ENCODE results near the gene PC. TPM values are rescaled to one million over a fixed set of nuclear protein-coding genes. Genes with fewer than 3 reads are reported as not detected.

The PC gene
- total and polyA plus RNA-seq, 7 donors = 2.0 to 40.2 (median 11.8) TPM

GRCh38 chr11:66904561-66904960 is 53.6 kb downstream of the PC start:
- intact Hi-C loops (cut with DNase I) = no loop called here
- H3K4me1 ChIP-seq = peaks cover 0 to 5% (median 0%) of the 10 kb centered on the region in 4 donors
- 90 to 93% methylated on average over 6 of the region's 6 CpGs for WGBS, 2 donors

GRCh38 chr11:66904055-66904454 is 54.1 kb downstream of the PC start:
- intact Hi-C loops (cut with DNase I) = no loop called here
- H3K36me3 ChIP-seq = no peaks in the 10 kb centered on the region

More at GRCh38 chr11:66904561-66904960, 53.6 kb downstream of the PC start:
- H3K9me3 ChIP-seq = no peaks in the 10 kb centered on the region
- no peak for DNase-seq
- H3K27ac ChIP-seq = no peak overlapping the region
- no peaks in the 10 kb centered on the region for H3K27me3 ChIP-seq
- no peak for TF ChIP-seq CTCF (IDR thresholded peaks at IDR 0.05)
- H3K4me3 ChIP-seq = no peak overlapping the region
- H3K36me3 ChIP-seq = no peaks in the 10 kb centered on the region

GRCh38 chr11:66902486-66903177 is 55.6 kb downstream of the PC start:
- peaks cover 0 to 5% (median 0%) of the 10 kb centered on the region in 4 donors for H3K4me1 ChIP-seq
- H3K4me3 ChIP-seq = no peak overlapping the region
- H3K36me3 ChIP-seq = no peaks in the 10 kb centered on the region
- H3K9me3 ChIP-seq = no peaks in the 10 kb centered on the region
- intact Hi-C loops (cut with DNase I) = no loop called here
- DNase-seq = no peak
- TF ChIP-seq POLR2A (IDR thresholded peaks at IDR 0.05) (no peak), EP300 (IDR thresholded peaks at IDR 0.05) (no peak), CTCF (IDR thresholded peaks at IDR 0.05) (no peak), POLR2AphosphoS5 (IDR thresholded peaks at IDR 0.05) (no peak)
- no peaks in the 10 kb centered on the region for H3K27me3 ChIP-seq
- H3K27ac ChIP-seq = no peak overlapping the region
- 95% methylated on average over 15 of the region's 15 CpGs for WGBS, 2 donors

More at GRCh38 chr11:66904055-66904454, 54.1 kb downstream of the PC start:
- no peaks in the 10 kb centered on the region for H3K9me3 ChIP-seq
- DNase-seq = no peak
- peaks cover 0 to 5% (median 0%) of the 10 kb centered on the region in 4 donors for H3K4me1 ChIP-seq
- no peaks in the 10 kb centered on the region for H3K27me3 ChIP-seq
- no peak overlapping the region for H3K4me3 ChIP-seq
- WGBS, 2 donors = 91 to 96% methylated on average over 3 of the region's 3 CpGs
- TF ChIP-seq POLR2A (IDR thresholded peaks at IDR 0.05) (no peak), CTCF (IDR thresholded peaks at IDR 0.05) (no peak), EP300 (IDR thresholded peaks at IDR 0.05) (no peak), POLR2AphosphoS5 (IDR thresholded peaks at IDR 0.05) (no peak)
- H3K27ac ChIP-seq = no peak overlapping the region

- no peak for TF ChIP-seq POLR2AphosphoS5 (IDR thresholded peaks at IDR 0.05)
- TF ChIP-seq POLR2A (IDR thresholded peaks at IDR 0.05) = no peak
- TF ChIP-seq CTCF (IDR thresholded peaks at IDR 0.05) = no peak
- TF ChIP-seq EP300 (IDR thresholded peaks at IDR 0.05) = no peak
- no peak overlapping the region for H3K4me3 ChIP-seq
- no peak overlapping the region for H3K27ac ChIP-seq
- no peaks in the 10 kb centered on the region for H3K9me3 ChIP-seq
- H3K36me3 ChIP-seq = no peaks in the 10 kb centered on the region
- H3K4me1 ChIP-seq = peaks cover 0 to 5% (median 0%) of the 10 kb centered on the region in 4 donors
- no peaks in the 10 kb centered on the region for H3K27me3 ChIP-seq
- intact Hi-C loops (cut with DNase I) = no loop called here
- WGBS, 2 donors = 71 to 87% methylated on average over 7 of the region's 7 CpGs
- DNase-seq = no peak
Observed at GRCh38 chr11:66901964-66902390, 56.2 kb downstream of the PC start.

GRCh38 chr11:66894141-66894540 is 64.0 kb downstream of the PC start:
- Histone ChIP-seq H3K4me1 (no peaks in the 10 kb centered on the region), H3K4me3 (no peak overlapping the region), H3K9me3 (no peaks in the 10 kb centered on the region), H3K27ac (no peak overlapping the region), H3K27me3 (no peaks in the 10 kb centered on the region), H3K36me3 (no peaks in the 10 kb centered on the region)
- DNase-seq = no peak
- intact Hi-C loops (cut with DNase I) = no loop called here
- no peak for TF ChIP-seq CTCF (IDR thresholded peaks at IDR 0.05)
- no peak for TF ChIP-seq EP300 (IDR thresholded peaks at IDR 0.05)
- TF ChIP-seq POLR2AphosphoS5 (IDR thresholded peaks at IDR 0.05) = no peak
- no peak for TF ChIP-seq POLR2A (IDR thresholded peaks at IDR 0.05)
- 82 to 86% methylated on average over 2 of the region's 2 CpGs for WGBS, 2 donors

Measured in sigmoid colon (tissue), 7 donors.